PC-9 (cell line): ENCODE data around the gene USH2A. TPM values are rescaled to one million over a fixed set of nuclear protein-coding genes. Genes with fewer than 3 reads are reported as not detected.

ENCODE experiments used
- BruUV-seq: library from RNA; stranded (reverse); fragments of 400-500 nt; replicated peaks from 2 replicates; lab custom pipeline; 2021; lab: Mats Ljungman, UMichigan
- CTCF ChIA-PET: fragments of 300-600 bp; sonication (Branson Sonifier 250); formaldehyde crosslinking; loops from one replicate; lab custom pipeline; 2022; ENCODE audit warnings: antibody characterized with exemption; lab: Charles Lee
- POLR2A ChIA-PET: fragments of 300-600 bp; sonication (Branson Sonifier 250); formaldehyde crosslinking; loops from one replicate; lab custom pipeline; 2022; ENCODE audit warnings: antibody characterized with exemption; ENCODE audit not compliant: unreplicated experiment; lab: Charles Lee
- DNase-seq, 2 experiments: peaks; one replicate each; pipeline versions ENCODE4 v3.0.0 to v3.0.0-alpha.2; 2015 to 2022; ENCODE audit warnings: mixed read lengths in 1 of 2
- H2AFZ ChIP-seq: fragments of 200-600 bp; sonication (generic); 2 replicates; pipeline ENCODE4 v1.8.1; 2017; ENCODE audit warnings: antibody characterized with exemption
- H3F3A ChIP-seq: fragments of 200-600 bp; sonication (generic); 2 replicates; pipeline ENCODE4 v1.8.1; 2017; ENCODE audit warnings: antibody characterized with exemption, mild to moderate bottlenecking, low read depth; ENCODE audit not compliant: insufficient read depth
- H3K27ac ChIP-seq: fragments of 200-600 bp; sonication (generic); 2 replicates; pipeline ENCODE4 v1.6.1; 2016; ENCODE audit warnings: mixed run types
- H3K27me3 ChIP-seq: fragments of 200-600 bp; sonication (generic); 2 replicates; pipeline ENCODE4 v1.6.1; 2016; ENCODE audit warnings: low read depth, mixed run types; ENCODE audit not compliant: insufficient read depth
- H3K36me3 ChIP-seq: fragments of 200-600 bp; sonication (generic); 2 replicates; pipeline ENCODE4 v1.6.1; 2016; ENCODE audit warnings: low read depth, mixed run types
- H3K4me1 ChIP-seq: fragments of 200-600 bp; sonication (generic); replicated peaks from 2 replicates; pipeline ENCODE4 v1.6.1; 2016; ENCODE audit warnings: mixed run types; ENCODE audit not compliant: insufficient read depth
- H3K4me2 ChIP-seq: fragments of 200-600 bp; sonication (generic); 2 replicates; pipeline ENCODE4 v1.6.1; 2017; ENCODE audit warnings: mixed run types
- H3K4me3 ChIP-seq: fragments of 200-600 bp; sonication (generic); 2 replicates; pipeline ENCODE4 v1.6.1; 2016; ENCODE audit warnings: mixed run types
- H3K79me2 ChIP-seq: fragments of 200-600 bp; sonication (generic); 2 replicates; pipeline ENCODE4 v1.6.1; 2017; ENCODE audit warnings: low read depth, mixed run types
- H3K9me2 ChIP-seq: fragments of 200-600 bp; sonication (generic); 2 replicates; pipeline ENCODE4 v1.8.1; 2017; ENCODE audit warnings: mild to moderate bottlenecking; ENCODE audit not compliant: insufficient read depth
- H3K9me3 ChIP-seq: fragments of 200-600 bp; sonication (generic); 2 replicates; pipeline ENCODE4 v1.8.1; 2016; ENCODE audit warnings: low read depth; ENCODE audit not compliant: insufficient read depth
- H4K20me1 ChIP-seq: fragments of 200-600 bp; sonication (generic); 2 replicates; pipeline ENCODE4 v1.8.1; 2017; ENCODE audit not compliant: insufficient read depth
- CTCF ChIP-seq: fragments of 200-600 bp; sonication (generic); conservative IDR thresholded peaks from 2 replicates; pipeline ENCODE4 v1.6.1; 2017; ENCODE audit warnings: mixed run types, antibody characterized with exemption, mild to moderate bottlenecking, moderate library complexity
- EZH2 ChIP-seq: fragments of 200-600 bp; sonication (generic); IDR thresholded peaks from 2 replicates; pipeline ENCODE4 v1.8.0; 2017; ENCODE audit warnings: antibody characterized with exemption, low read depth
- intact Hi-C: fragments of 100-400 bp; cut with micrococcal nuclease; formaldehyde crosslinking; loops from one replicate; pipeline ENCODE4 v1.10.0; 2022; ENCODE audit not compliant: unreplicated experiment
- total RNA-seq: library from RNA; stranded (reverse); gene quantifications from 2 replicates; pipeline ENCODE4 v1.2.3, GENCODE V29; 2021

Gene USH2A
- total RNA-seq, 1 experiment from 2014 or later: not detected

GRCh38 chr1:216258386-216258785, 164.9 kb downstream of the USH2A start:
- TF ChIP-seq EZH2 (no peak), CTCF (no peak)
- Histone ChIP-seq H3K4me1 (no peaks in the 10 kb centered on the region), H3K79me2 (no peaks in the 10 kb centered on the region), H3K9me3 (no peaks in the 10 kb centered on the region), H3K4me3 (no peak overlapping the region), H3K4me2 (no peak overlapping the region), H3K27ac (no peak overlapping the region), H3K9me2 (no peaks in the 10 kb centered on the region), H2AFZ (no peak overlapping the region), H4K20me1 (no peaks in the 10 kb centered on the region), H3K36me3 (no peaks in the 10 kb centered on the region), H3K27me3 (no peaks in the 10 kb centered on the region), H3F3A (no peaks in the 10 kb centered on the region)
- ChIA-PET POLR2A (no interaction called here), CTCF (no interaction called here)
- no TSS peak for BruUV-seq
- intact Hi-C loops: no loop called here
- no peak for DNase-seq

GRCh38 chr1:216250861-216251260, 172.4 kb downstream of the USH2A start:
- TF ChIP-seq CTCF (no peak), EZH2 (no peak)
- POLR2A ChIA-PET: no interaction called here

GRCh38 chr1:216248628-216249027, 174.6 kb downstream of the USH2A start:
- no peak overlapping the region for H3K4me2 ChIP-seq
- TF ChIP-seq CTCF (no peak), EZH2 (no peak)
- H3K79me2 ChIP-seq: no peaks in the 10 kb centered on the region
- no peaks in the 10 kb centered on the region for H3F3A ChIP-seq
- DNase-seq: no peak
- H3K27me3 ChIP-seq: no peaks in the 10 kb centered on the region
- H3K36me3 ChIP-seq: no peaks in the 10 kb centered on the region
- no peaks in the 10 kb centered on the region for H3K9me3 ChIP-seq
- CTCF ChIA-PET: no interaction called here
- intact Hi-C loops: no loop called here
- no peak overlapping the region for H2AFZ ChIP-seq
- no peak overlapping the region for H3K4me3 ChIP-seq
- BruUV-seq: no TSS peak
- POLR2A ChIA-PET: no interaction called here
- H3K27ac ChIP-seq: no peak overlapping the region
- H3K9me2 ChIP-seq: no peaks in the 10 kb centered on the region
- H4K20me1 ChIP-seq: no peaks in the 10 kb centered on the region
- no peaks in the 10 kb centered on the region for H3K4me1 ChIP-seq

More at GRCh38 chr1:216250861-216251260, 172.4 kb downstream of the USH2A start:
- intact Hi-C loops: no loop called here
- DNase-seq: no peak
- Histone ChIP-seq H3K27ac (no peak overlapping the region), H3F3A (no peaks in the 10 kb centered on the region), H3K27me3 (no peaks in the 10 kb centered on the region), H3K9me2 (no peaks in the 10 kb centered on the region), H3K4me3 (no peak overlapping the region), H4K20me1 (no peaks in the 10 kb centered on the region), H3K4me2 (no peak overlapping the region), H3K9me3 (no peaks in the 10 kb centered on the region), H2AFZ (no peak overlapping the region), H3K36me3 (no peaks in the 10 kb centered on the region), H3K79me2 (no peaks in the 10 kb centered on the region), H3K4me1 (no peaks in the 10 kb centered on the region)
- no TSS peak for BruUV-seq
- CTCF ChIA-PET: no interaction called here
